Subcutaneous abdominal adipose tissue (tissue), 5 donors: ENCODE data around the gene RBM38.

Experiments
- H3K27ac ChIP-seq: one replicate; pipeline ENCODE4 v1.7.0; 2013; ENCODE audit warnings: low read depth, mild to moderate bottlenecking, inconsistent platforms, low read length, moderate library complexity
- H3K27me3 ChIP-seq, 5 donors: one replicate each; pipeline ENCODE4 v1.7.0; 2013; ENCODE audit warnings: low read length in 5 of 5, inconsistent platforms in 1 of 5; ENCODE audit not compliant: control insufficient read depth in 5 of 5, insufficient read depth in 4 of 5
- H3K36me3 ChIP-seq, 5 donors: one replicate each; pipeline ENCODE4 v1.7.0; 2013; ENCODE audit warnings: low read length in 5 of 5; ENCODE audit not compliant: control insufficient read depth in 5 of 5, insufficient read depth in 5 of 5
- H3K4me1 ChIP-seq, 5 donors: one replicate each; pipeline ENCODE4 v1.7.0; 2013; ENCODE audit warnings: low read length in 5 of 5, mild to moderate bottlenecking in 3 of 5, moderate library complexity in 1 of 5; ENCODE audit not compliant: control insufficient read depth in 5 of 5, insufficient read depth in 5 of 5
- H3K4me3 ChIP-seq, 5 donors: one replicate each; pipeline ENCODE4 v1.7.0; 2013; ENCODE audit warnings: low read length in 5 of 5, low read depth in 1 of 5
- H3K9ac ChIP-seq, 5 donors: one replicate each; pipeline ENCODE4 v1.7.0; 2013; ENCODE audit warnings: low read length in 5 of 5, mild to moderate bottlenecking in 4 of 5, moderate library complexity in 3 of 5
- H3K9me3 ChIP-seq, 5 donors: one replicate each; pipeline ENCODE4 v1.7.0; 2013; ENCODE audit warnings: low read length in 5 of 5; ENCODE audit not compliant: control insufficient read depth in 5 of 5
- donor health status: healthy.
- donor health status: healthy.
- donor health status: healthy.
- donor health status: healthy.
- donor health status: healthy.

Gene RBM38

DNA sequence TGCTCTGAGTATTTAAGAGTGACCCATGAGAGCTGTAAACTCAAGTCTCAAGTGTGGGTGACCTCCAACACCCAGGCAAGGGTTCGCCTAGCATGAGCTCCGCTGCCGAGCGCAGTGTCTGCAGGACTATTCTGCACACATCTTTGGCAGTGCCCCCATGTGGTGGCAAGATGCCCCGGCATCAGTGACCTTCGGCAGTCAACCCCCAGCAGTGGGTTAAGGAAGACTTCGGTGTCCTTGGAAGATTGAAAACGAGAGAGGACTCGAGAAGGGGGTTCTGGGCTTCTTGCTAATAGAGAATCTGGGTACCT is 43.1 kb downstream of the RBM38 start:
- H3K4me1 ChIP-seq: peaks cover 2 to 39% (median 28%) of the 10 kb centered on the region in 5 donors
- no peaks in the 10 kb centered on the region for H3K36me3 ChIP-seq
- H3K9me3 ChIP-seq: peaks cover 0 to 8% (median 0%) of the 10 kb centered on the region in 5 donors
- H3K9ac ChIP-seq: no peak overlapping the region
- no peak overlapping the region for H3K4me3 ChIP-seq
- H3K27ac ChIP-seq: no peak overlapping the region
- H3K27me3 ChIP-seq: peaks cover 0 to 2% (median 0%) of the 10 kb centered on the region in 5 donors

DNA sequence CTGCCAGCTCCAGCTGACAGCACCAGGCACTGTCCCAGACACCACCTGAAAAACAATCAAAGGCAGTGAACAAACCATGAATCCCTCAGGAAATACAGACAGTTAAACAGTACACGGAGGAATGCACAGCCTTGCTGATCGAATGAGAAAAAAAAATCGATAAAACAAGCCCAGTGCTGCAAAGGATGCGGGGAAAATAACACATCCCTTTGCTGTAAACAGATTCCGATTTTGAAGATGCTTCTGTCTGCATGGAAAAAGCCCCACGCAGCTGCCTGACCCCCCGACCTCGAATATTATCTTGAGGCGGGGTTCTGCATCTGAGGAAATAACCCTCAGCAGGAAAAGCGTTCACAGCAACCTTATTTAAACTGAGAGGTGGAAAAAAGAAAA is 43.9 kb downstream of the RBM38 start:
- no peak overlapping the region for H3K9ac ChIP-seq
- no peak overlapping the region for H3K27ac ChIP-seq
- no peak overlapping the region for H3K4me3 ChIP-seq
- peaks cover 0 to 2% (median 0%) of the 10 kb centered on the region in 5 donors for H3K27me3 ChIP-seq
- H3K4me1 ChIP-seq: peaks cover 2 to 46% (median 28%) of the 10 kb centered on the region in 5 donors
- peaks cover 0 to 8% (median 0%) of the 10 kb centered on the region in 5 donors for H3K9me3 ChIP-seq
- no peaks in the 10 kb centered on the region for H3K36me3 ChIP-seq

DNA sequence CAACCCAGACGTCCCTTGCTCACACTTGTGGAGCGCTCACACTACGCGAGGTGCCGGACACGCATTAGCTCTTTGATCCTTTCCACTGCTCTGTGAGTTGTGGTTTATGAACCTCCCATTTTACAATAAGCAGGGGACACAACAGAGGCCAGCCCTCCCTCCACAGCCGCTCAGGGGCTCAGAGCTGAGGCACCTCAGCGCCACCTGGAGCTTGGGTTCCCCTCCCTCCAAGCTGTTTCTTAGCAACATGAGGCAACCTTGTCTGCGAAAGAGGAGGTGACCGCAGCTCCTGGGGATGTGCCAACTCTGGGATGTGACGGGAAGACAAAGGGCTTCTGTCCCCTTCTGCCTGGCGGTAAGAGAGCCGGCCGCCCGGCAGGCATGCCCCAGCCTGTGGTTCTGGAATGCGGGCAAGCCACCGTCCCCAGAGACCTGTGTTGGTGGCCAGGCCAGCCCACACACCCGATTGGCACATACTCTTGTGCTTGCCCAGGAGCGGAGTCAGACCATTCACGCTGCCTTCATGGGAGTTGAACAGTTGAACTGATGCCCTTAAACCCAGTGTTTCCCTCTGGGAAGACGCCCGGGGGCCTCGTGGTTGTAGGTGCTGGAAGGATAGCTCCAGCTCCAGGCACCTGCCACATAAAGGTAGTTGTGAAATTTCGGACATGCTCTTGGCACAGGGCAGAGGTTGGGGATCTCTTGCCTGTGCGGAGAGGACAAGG is 44.5 kb downstream of the RBM38 start:
- peaks cover 0 to 2% (median 0%) of the 10 kb centered on the region in 5 donors for H3K27me3 ChIP-seq
- no peak overlapping the region for H3K4me3 ChIP-seq
- H3K4me1 ChIP-seq: peaks cover 2 to 51% (median 33%) of the 10 kb centered on the region in 5 donors
- H3K27ac ChIP-seq: no peak overlapping the region
- H3K36me3 ChIP-seq: no peaks in the 10 kb centered on the region
- no peak overlapping the region for H3K9ac ChIP-seq
- H3K9me3 ChIP-seq: peaks cover 0 to 8% (median 0%) of the 10 kb centered on the region in 5 donors

DNA sequence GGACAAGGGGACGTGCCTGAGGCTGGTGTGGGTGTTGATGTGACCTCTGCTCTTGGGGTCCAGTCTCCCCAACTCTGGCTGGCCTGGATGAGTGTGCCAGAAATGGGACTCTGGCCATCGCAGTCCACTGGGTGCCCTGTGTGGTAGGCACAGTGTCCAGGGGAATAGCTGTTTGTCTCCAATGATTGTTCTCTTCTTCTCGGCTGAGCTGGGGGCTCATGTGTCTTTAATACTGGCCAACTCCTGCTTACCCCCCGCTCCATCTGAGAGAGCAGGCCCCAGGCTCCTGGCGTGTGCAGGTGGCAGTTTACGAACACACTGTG is 45.0 kb downstream of the RBM38 start:
- Histone ChIP-seq H3K27ac (no peak overlapping the region), H3K9ac (no peak overlapping the region), H3K9me3 (peaks cover 0 to 8% (median 0%) of the 10 kb centered on the region in 5 donors), H3K4me1 (peaks cover 2 to 51% (median 38%) of the 10 kb centered on the region in 5 donors), H3K36me3 (no peaks in the 10 kb centered on the region), H3K4me3 (no peak overlapping the region), H3K27me3 (peaks cover 0 to 2% (median 0%) of the 10 kb centered on the region in 5 donors)

DNA sequence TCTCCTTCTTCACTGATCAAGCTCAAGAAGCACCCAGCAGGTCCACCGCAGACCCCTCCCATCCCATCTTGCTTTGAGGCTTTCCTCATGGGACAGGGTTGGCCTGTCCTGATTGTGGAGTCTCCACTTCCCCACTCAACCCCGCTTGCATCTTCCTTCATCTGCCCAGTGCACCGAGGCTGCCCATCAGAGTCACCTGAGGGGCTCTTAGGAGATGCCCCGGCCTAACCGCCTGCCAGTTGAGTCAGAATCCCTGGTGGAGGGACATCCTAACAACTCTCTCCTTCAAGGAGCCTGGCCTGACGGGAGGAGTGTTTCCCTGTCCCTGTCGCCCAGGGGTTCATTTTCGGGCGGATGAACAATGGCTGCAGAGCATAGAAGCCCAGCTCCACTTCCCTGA is 46.1 kb downstream of the RBM38 start:
- Histone ChIP-seq H3K4me1 (peaks cover 2 to 59% (median 45%) of the 10 kb centered on the region in 5 donors), H3K27ac (no peak overlapping the region), H3K36me3 (no peaks in the 10 kb centered on the region), H3K9me3 (peaks cover 0 to 8% (median 0%) of the 10 kb centered on the region in 5 donors), H3K27me3 (peaks cover 0 to 2% (median 0%) of the 10 kb centered on the region in 5 donors), H3K9ac (no peak overlapping the region), H3K4me3 (no peak overlapping the region)

DNA sequence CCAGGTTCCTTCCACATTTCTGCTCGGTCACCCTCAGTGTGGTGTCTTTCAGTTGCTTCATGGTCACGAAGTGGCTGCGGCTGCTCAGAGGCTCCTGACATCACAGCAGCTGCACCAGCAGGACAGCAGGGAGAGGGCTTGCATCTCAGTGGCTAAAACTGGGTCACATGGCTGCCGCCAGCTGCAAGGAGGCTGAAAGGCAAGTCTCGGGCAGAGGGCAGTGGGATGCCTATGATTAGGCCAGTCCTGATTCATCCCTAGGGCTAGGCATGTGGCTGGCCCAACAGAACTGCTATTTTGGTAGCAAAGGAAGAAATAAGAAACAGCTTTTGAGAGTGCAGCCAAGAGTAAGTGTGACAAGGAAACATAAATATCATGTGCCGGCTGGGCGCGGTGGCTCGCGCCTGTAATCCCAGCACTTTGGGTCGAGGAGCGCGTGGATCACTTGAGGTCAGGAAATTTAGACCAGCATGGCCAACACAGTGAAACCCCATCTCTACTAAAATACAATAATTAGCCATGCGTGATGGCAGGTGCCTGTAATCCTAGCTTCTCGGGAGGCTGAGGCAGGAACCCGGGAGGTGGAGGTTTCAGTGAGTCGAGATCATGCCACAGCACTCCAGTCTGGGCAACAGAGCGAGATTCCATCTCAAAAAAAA is 46.6 kb downstream of the RBM38 start:
- Histone ChIP-seq H3K9me3 (peaks cover 0 to 8% (median 0%) of the 10 kb centered on the region in 5 donors), H3K4me1 (peaks cover 2 to 54% (median 41%) of the 10 kb centered on the region in 5 donors), H3K4me3 (no peak overlapping the region), H3K36me3 (no peaks in the 10 kb centered on the region), H3K27me3 (peaks cover 0 to 2% (median 0%) of the 10 kb centered on the region in 5 donors), H3K27ac (no peak overlapping the region), H3K9ac (no peak overlapping the region)

DNA sequence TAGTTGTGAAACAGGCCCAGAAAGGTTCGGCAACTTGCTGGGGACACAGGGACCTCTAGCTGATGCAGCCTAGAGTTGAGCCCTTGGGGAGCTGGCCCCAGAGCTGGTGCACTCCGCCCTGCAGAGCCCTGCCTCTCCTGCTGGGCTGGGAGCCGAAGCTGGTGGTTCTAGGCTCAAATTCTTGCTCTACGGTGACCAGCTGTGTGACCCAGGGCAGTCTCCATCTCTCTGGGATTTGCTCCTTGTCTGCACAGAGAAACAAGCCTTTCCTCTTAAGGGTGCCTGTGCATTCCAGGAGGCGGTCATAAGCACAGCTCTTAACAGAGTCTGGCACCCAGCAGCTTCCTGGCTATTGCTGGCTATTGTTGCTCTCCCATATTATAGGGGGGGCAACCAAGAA is 47.4 kb downstream of the RBM38 start:
- H3K9me3 ChIP-seq: peaks cover 0 to 8% (median 0%) of the 10 kb centered on the region in 5 donors
- no peak overlapping the region for H3K27ac ChIP-seq
- H3K4me3 ChIP-seq: no peak overlapping the region
- peaks cover 0 to 2% (median 0%) of the 10 kb centered on the region in 5 donors for H3K27me3 ChIP-seq
- H3K36me3 ChIP-seq: no peaks in the 10 kb centered on the region
- H3K4me1 ChIP-seq: peaks cover 2 to 50% (median 35%) of the 10 kb centered on the region in 5 donors
- H3K9ac ChIP-seq: no peak overlapping the region

DNA sequence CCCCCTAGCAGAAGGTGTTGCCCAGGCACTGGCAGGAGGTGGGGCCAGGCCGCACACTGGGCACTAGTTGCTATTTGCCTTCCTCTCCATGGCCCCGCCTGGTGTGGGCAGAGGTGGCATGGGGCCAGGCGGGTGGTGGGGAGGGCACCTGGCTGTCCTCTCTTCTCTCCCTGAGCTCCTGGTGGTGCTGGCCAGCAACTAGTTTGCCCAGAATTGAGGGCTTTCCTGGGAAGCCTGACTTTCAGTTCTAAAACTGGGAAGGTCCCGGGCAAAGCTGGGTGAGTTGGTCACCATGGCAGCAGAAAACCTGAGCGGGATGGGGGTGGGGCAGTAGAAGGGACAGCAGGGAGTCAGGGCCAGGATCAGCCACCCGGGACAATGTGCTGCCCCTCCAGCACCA is 48.2 kb downstream of the RBM38 start:
- Histone ChIP-seq H3K27ac (no peak overlapping the region), H3K4me3 (no peak overlapping the region), H3K9me3 (peaks cover 0 to 8% (median 0%) of the 10 kb centered on the region in 5 donors), H3K27me3 (peaks cover 0 to 2% (median 0%) of the 10 kb centered on the region in 5 donors), H3K9ac (no peak overlapping the region), H3K36me3 (no peaks in the 10 kb centered on the region), H3K4me1 (peaks cover 2 to 50% (median 35%) of the 10 kb centered on the region in 5 donors)

DNA sequence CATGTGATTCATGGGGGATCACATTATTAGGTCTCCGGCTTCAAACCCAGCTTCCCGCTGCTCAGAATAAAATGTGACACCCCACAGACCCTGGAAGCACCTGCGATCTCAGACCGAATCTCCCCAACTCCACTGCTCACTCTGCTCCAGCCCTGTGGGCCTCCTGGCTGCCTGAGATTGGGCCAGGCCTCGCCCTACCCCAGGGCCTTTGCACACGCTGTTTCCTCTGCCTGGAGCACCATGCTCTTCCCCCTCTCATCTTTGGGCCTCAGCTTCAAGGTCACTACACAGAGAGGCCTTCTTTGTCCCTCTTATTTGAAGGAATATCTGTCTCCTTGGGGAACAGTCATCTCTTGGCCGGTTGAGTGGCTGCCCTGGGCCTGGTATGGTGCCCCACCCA is 48.8 kb downstream of the RBM38 start:
- no peak overlapping the region for H3K4me3 ChIP-seq
- H3K27me3 ChIP-seq: peaks cover 0 to 2% (median 0%) of the 10 kb centered on the region in 5 donors
- H3K4me1 ChIP-seq: peaks cover 2 to 50% (median 35%) of the 10 kb centered on the region in 5 donors
- peaks cover 0 to 8% (median 0%) of the 10 kb centered on the region in 5 donors for H3K9me3 ChIP-seq
- H3K9ac ChIP-seq: peak overlapping the region in 2 of 5 donors; percentile 30 to 49
- H3K27ac ChIP-seq: peak overlapping the region; percentile 54
- H3K36me3 ChIP-seq: no peaks in the 10 kb centered on the region
